Head of caudate nucleus (tissue), 42 donors: ENCODE data around the gene CANX.
"Not testable (repeated sequence)": the region's sequence is repeated elsewhere in the genome, so short reads cannot be mapped to it uniquely, and the experiment has no call there.

ENCODE experiments used
- DNase-seq, 42 donors: peaks; one replicate each; pipeline versions ENCODE4 v3.0.0 to v3.0.0-alpha.2; 2020 to 2021; ENCODE audit warnings: mixed read lengths in 7 of 42
- intact Hi-C: fragments of 100-400 bp; cut with DNase I; formaldehyde crosslinking; loops from one replicate; pipeline ENCODE4 v1.15.0; 2022

Gene CANX, protein sequence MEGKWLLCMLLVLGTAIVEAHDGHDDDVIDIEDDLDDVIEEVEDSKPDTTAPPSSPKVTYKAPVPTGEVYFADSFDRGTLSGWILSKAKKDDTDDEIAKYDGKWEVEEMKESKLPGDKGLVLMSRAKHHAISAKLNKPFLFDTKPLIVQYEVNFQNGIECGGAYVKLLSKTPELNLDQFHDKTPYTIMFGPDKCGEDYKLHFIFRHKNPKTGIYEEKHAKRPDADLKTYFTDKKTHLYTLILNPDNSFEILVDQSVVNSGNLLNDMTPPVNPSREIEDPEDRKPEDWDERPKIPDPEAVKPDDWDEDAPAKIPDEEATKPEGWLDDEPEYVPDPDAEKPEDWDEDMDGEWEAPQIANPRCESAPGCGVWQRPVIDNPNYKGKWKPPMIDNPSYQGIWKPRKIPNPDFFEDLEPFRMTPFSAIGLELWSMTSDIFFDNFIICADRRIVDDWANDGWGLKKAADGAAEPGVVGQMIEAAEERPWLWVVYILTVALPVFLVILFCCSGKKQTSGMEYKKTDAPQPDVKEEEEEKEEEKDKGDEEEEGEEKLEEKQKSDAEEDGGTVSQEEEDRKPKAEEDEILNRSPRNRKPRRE

GRCh38 chr5:179698935-179699615, at the start of gene CANX:
CANX (plus strand) TSS chr5:179698967; CDS start chr5:179705682, 6,715 bp downstream.
- peak in 2 of 42 donors; percentile 16 to 24 for DNase-seq
- intact Hi-C loops, result loop anchor here (2.0 kb wide), 2 partner anchors 20 to 34 kb away; partner anchors contain the start of gene MAML1

GRCh38 chr5:179649166-179649703, 49.5 kb upstream of the CANX start:
- intact Hi-C loops, DNase-seq: not testable (repeated sequence)

DNA sequence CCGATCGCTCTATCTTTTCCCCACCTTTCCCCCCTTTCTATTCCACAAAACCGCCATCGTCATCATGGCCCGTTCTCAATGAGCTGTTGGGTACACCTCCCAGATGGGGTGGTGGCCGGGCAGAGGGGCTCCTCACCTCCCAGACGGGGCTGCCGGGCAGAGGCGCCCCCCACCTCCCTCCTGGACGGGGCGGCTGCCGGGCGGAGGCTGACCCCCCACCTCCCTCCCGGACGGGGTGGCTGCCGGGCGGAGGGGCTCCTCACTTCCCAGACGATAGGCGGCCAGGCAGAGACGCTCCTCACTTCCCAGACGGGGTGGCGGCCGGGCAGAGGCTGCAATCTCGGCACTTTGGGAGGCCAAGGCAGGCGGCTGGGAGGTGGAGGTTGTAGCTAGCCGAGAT, 48.5 kb upstream of the CANX start:
- DNase-seq, intact Hi-C loops: not testable (repeated sequence)

DNA sequence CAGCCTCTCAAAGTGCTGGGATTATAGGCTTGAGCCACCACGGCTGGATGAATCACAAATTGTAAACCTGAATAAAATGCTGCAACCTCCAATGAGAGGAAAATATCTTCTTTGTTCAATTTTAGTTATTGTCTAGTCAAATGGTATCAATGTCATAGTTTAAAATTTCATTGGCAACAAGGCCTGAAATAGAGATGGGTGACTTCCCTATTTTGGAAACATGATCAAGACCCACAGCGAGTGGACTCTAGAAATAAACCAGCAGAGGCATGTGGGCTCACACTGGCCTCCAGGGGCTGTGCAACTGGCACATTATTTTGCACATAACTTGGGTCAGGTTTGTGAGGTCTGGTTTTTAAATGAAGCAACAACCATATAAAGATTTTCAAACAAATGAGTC, 45.6 kb upstream of the CANX start:
- intact Hi-C loops, DNase-seq: not testable (repeated sequence)

- intact Hi-C loops, result not testable (repeated sequence)
- peak in 7 of 42 donors; percentile 11 to 58 (median 18) for DNase-seq
Observed at GRCh38 chr5:179657302-179658178, 41.2 kb upstream of the CANX start.

GRCh38 chr5:179658179-179658856, 40.4 kb upstream of the CANX start:
- intact Hi-C loops, result not testable (repeated sequence)
- DNase-seq, result peak in 22 of 42 donors; percentile 3 to 54 (median 28)

DNA sequence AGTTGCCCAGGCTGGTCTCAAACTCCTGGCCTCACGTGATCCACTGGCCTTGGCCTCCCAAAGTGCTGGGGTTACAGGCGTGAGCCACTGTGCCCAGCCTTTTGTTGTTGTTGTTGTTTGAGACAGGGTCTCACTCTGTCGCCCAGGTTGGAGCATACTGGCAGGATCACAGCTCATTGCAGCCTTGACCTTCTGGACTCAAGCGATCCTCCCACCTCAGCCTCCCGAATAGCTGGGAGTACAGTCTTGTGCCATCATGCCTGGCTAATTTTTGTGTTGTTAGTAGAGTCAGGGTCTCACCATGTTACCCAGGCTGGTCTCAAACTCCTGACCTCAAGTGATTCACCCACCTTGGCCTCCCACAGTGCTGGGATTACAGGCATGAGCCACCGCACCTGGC, 37.1 kb upstream of the CANX start:
- intact Hi-C loops, result not testable (repeated sequence)

GRCh38 chr5:179668391-179668790, 30.4 kb upstream of the CANX start:
- DNase-seq, result peak in 37 of 42 donors; percentile 10 to 77 (median 35)
- intact Hi-C loops, result no loop called here

More for the DNA sequence above, 37.1 kb upstream of the CANX start:
- DNase-seq, result not testable (repeated sequence)

GRCh38 chr5:179678223-179679013, 20.3 kb upstream of the CANX start:
- intact Hi-C loops, result loop anchor here (2.0 kb wide), 1 partner anchor 20 kb away; the partner anchor contains the start of gene CANX
- DNase-seq, result peak; percentile 88 to 98 (median 95)

- DNase-seq, result peak; percentile 45 to 84 (median 69)
- intact Hi-C loops, result loop anchor here (2.0 kb wide), 1 partner anchor 20 kb away; the partner anchor contains the start of gene CANX
Observed at GRCh38 chr5:179679014-179679674, 19.6 kb upstream of the CANX start.

GRCh38 chr5:179680014-179680779, 18.6 kb upstream of the CANX start:
- intact Hi-C loops, result no loop called here
- DNase-seq, result no peak

DNA sequence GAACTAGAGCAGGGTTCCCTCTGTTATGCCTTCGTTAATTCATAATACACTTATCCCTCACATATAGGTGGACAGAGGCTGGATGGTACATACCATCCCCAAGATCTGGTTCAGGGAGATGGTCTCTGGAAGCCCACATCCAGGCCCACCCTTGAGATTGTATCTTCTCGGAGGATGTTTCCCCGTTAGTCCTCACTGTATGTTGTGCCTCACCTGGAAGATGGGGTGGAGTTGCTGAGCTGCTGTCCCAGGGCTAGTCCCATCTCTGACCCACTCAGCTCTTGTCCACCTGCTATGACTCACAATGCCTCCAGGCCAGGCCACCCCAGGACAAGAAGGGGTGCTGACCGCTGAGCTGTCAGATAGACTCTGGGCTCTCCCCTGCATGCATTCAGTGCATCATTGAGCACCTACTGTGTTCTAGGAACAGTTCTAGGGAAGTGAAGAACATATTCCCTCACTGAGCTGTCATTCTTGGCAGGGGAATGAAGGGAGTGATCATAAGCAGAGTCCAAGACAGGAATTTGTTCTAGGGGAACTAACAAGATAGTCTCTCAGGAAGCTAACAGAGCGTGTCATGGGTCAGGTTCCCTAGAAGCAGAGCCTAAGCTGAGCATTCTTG, 17.9 kb upstream of the CANX start, which contains the start of gene CBY3:
Gene CBY3 (minus strand): TSS at position 255 of the 622 bp plus-strand sequence. CDS start 116 bp downstream, at position 139.
- DNase-seq, result no peak
- intact Hi-C loops, result no loop called here

DNA sequence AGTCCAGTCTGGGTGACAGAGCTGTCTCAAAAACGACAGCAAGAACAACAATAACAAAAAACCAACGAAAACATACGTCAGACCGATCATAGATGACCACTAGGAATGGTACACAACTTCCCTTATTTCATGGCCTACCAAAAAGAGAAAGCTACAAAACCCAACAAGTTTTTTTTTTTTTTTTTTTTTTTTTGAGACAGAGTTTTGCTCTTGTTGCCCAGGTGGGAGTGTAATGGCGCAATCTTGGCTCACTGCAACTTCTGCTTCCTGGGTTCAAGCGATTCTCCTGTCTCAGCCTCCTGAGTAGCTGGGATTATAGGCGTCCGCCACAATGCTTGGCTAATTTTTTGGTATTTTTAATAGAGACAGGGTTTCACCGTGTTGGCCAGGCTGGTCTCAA, 9.6 kb upstream of the CANX start:
- DNase-seq, intact Hi-C loops: not testable (repeated sequence)

DNA sequence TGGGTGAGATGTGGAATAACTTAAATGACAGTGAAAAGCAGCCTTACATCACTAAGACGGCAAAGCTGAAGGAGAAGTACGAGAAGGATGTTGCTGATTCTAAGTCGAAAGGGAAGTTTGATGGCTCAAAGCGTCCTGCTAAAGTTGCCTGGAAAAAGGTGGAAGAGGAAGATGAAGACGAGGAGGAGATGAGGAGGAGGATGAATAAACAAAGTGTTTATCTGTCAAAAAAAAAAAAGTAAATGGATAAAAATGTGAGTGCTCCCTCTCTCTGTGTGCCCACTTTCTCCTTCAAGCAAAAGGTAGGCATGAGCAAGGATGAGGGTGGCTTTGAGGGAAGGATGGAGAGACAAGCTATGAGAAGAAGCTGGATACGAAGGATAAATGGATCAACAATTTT, 4.2 kb upstream of the CANX start:
- intact Hi-C loops, result no loop called here
- no peak for DNase-seq

GRCh38 chr5:179696603-179697002, 2.2 kb upstream of the CANX start:
- DNase-seq, result no peak
- intact Hi-C loops, result no loop called here
